Mesothelial cell of epicardium (in vitro differentiated cells): ENCODE measurements around the gene ATAD5. TPM values are rescaled to one million over a fixed set of nuclear protein-coding genes. Genes with fewer than 3 reads are reported as not detected.
"Not testable (repeated sequence)": the region's sequence is repeated elsewhere in the genome, so short reads cannot be mapped to it uniquely, and the experiment has no call there.

ENCODE experiments used
- DNase-seq, 2 experiments: peaks; one replicate each; pipeline ENCODE4 v3.0.0; 2021; ENCODE audit warnings: low spot score in 2 of 2; ENCODE audit not compliant: unreplicated experiment in 2 of 2
- H3K27ac Mint-ChIP-seq: 2 replicates; pipeline ENCODE4 v1.8.0; 2021; ENCODE audit warnings: mixed read lengths
- H3K27me3 Mint-ChIP-seq: 2 replicates; pipeline ENCODE4 v1.8.0; 2021; ENCODE audit warnings: low read depth, mixed read lengths
- H3K36me3 Mint-ChIP-seq: 2 replicates; pipeline ENCODE4 v1.8.0; 2021; ENCODE audit warnings: mixed read lengths
- H3K4me1 Mint-ChIP-seq: 2 replicates; pipeline ENCODE4 v1.8.0; 2021; ENCODE audit warnings: mixed read lengths
- H3K4me3 Mint-ChIP-seq: 2 replicates; pipeline ENCODE4 v1.8.0; 2021; ENCODE audit warnings: mild to moderate bottlenecking, moderate library complexity, mixed read lengths
- H3K9me3 Mint-ChIP-seq: 2 replicates; pipeline ENCODE4 v1.8.0; 2021; ENCODE audit warnings: mixed read lengths
- CTCF ChIP-seq: fragments of 200-600 bp; sonication (generic); IDR thresholded peaks from one replicate; pipeline ENCODE4 v1.5.0; 2021; ENCODE audit warnings: antibody characterized with exemption; ENCODE audit not compliant: unreplicated experiment
- total RNA-seq: library from RNA; stranded (reverse); gene quantifications from 3 replicates; pipeline ENCODE4 v1.2.1, GENCODE V29; 2021

ATAD5 gene
- total RNA-seq, 1 donor from 2014 or later, result 10.6 TPM

GRCh38 chr17:30816165-30816564, 15.6 kb upstream of the ATAD5 start:
- Mint-ChIP-seq H3K27me3 (no peaks in the 10 kb centered on the region), H3K36me3 (no peaks in the 10 kb centered on the region)
- TF ChIP-seq CTCF, result no peak

GRCh38 chr17:30819971-30820705, 11.6 kb upstream of the ATAD5 start:
- no peaks in the 10 kb centered on the region for H3K27me3 Mint-ChIP-seq
- H3K4me1 Mint-ChIP-seq, result peaks cover 9% of the 10 kb centered on the region
- H3K36me3 Mint-ChIP-seq, result no peaks in the 10 kb centered on the region
- no peak for DNase-seq
- no peak overlapping the region for H3K4me3 Mint-ChIP-seq
- H3K27ac Mint-ChIP-seq, result no peak overlapping the region
- no peaks in the 10 kb centered on the region for H3K9me3 Mint-ChIP-seq
- TF ChIP-seq CTCF, result no peak

More at GRCh38 chr17:30816165-30816564, 15.6 kb upstream of the ATAD5 start:
- H3K4me1 Mint-ChIP-seq, result no peaks in the 10 kb centered on the region
- no peak for DNase-seq
- H3K4me3 Mint-ChIP-seq, result no peak overlapping the region
- H3K9me3 Mint-ChIP-seq, result no peaks in the 10 kb centered on the region
- H3K27ac Mint-ChIP-seq, result no peak overlapping the region

- Mint-ChIP-seq H3K27ac (no peak overlapping the region), H3K27me3 (no peaks in the 10 kb centered on the region), H3K4me3 (no peak overlapping the region), H3K9me3 (no peaks in the 10 kb centered on the region), H3K4me1 (peaks cover 9% of the 10 kb centered on the region), H3K36me3 (no peaks in the 10 kb centered on the region)
- no peak for TF ChIP-seq CTCF
- no peak for DNase-seq
Observed at GRCh38 chr17:30821871-30822723, 9.7 kb upstream of the ATAD5 start.

- not testable (repeated sequence) for H3K27ac Mint-ChIP-seq, H3K4me3 Mint-ChIP-seq, H3K27me3 Mint-ChIP-seq, H3K36me3 Mint-ChIP-seq, H3K4me1 Mint-ChIP-seq, DNase-seq, H3K9me3 Mint-ChIP-seq
Observed at GRCh38 chr17:30822919-30823318, 8.8 kb upstream of the ATAD5 start.

GRCh38 chr17:30823421-30823820, 8.3 kb upstream of the ATAD5 start:
- Mint-ChIP-seq H3K9me3 (no peaks in the 10 kb centered on the region), H3K4me3 (peak overlapping the region; percentile 83), H3K27me3 (no peaks in the 10 kb centered on the region), H3K36me3 (no peaks in the 10 kb centered on the region), H3K27ac (peak overlapping the region; percentile 74), H3K4me1 (peaks cover 9% of the 10 kb centered on the region)
- DNase-seq, result no peak
- TF ChIP-seq CTCF, result no peak

- no peak for TF ChIP-seq CTCF
- DNase-seq, result no peak
- no peaks in the 10 kb centered on the region for H3K9me3 Mint-ChIP-seq
- H3K36me3 Mint-ChIP-seq, result no peaks in the 10 kb centered on the region
- peak overlapping the region; percentile 74 for H3K27ac Mint-ChIP-seq
- peak overlapping the region; percentile 83 for H3K4me3 Mint-ChIP-seq
- peaks cover 9% of the 10 kb centered on the region for H3K4me1 Mint-ChIP-seq
- H3K27me3 Mint-ChIP-seq, result no peaks in the 10 kb centered on the region
Observed at GRCh38 chr17:30824002-30824355, 7.8 kb upstream of the ATAD5 start.
